ENCODE results near the gene RELN.

- TF ChIP-seq CTCF (IDR thresholded peaks at IDR 0.05 in 2 of 3, conservative IDR thresholded peaks at IDR 0.05 in 1 of 3; ENCODE audit: borderline replicate concordance in 1 of 3, insufficient read depth in 1 of 3, low read depth in 2 of 3, low read length in 2 of 3) (no peak), POLR2A (IDR thresholded peaks at IDR 0.05; ENCODE audit: borderline replicate concordance, extremely low read depth, insufficient read depth, insufficient read length) (no peak), EZH2 (IDR thresholded peaks at IDR 0.05) (no peak)
Observed at GRCh38 chr7:103576641-103577040, 412.8 kb downstream of the RELN start.

Measured in HCT116 (cell line).